Sigmoid colon (tissue), 7 donors: ENCODE results near the gene EIF4A2. TPM values are rescaled to one million over a fixed set of nuclear protein-coding genes. Genes with fewer than 3 reads are reported as not detected.

Experiments used
- polyA plus RNA-seq, 3 donors: library from polyadenylated mRNA; stranded (reverse); fragments of 200-250 nt; gene quantifications; one replicate each; pipeline ENCODE4 v1.2.3, GENCODE V29; 2013
- small RNA-seq, 3 donors: library from RNA; depleted of rRNA; stranded (forward); fragments of <200 nt; gene quantifications; one replicate each; pipeline ENCODE3, GENCODE V24; 2016
- total RNA-seq, 4 donors: library from RNA; depleted of rRNA; stranded (reverse); fragments of >200 nt; gene quantifications; one replicate each; pipeline ENCODE4 v1.1.0, GENCODE V29; 2016
- donor health status: healthy with polysubstance abuse.
- donor health status: Bipolar disorder and iron deficiency.
- donor health status: healthy.

EIF4A2 gene
- total and polyA plus RNA-seq, 7 donors: 305 to 1,010 (median 632) TPM

Small RNA genes lying within 50 kb of the gene (small RNA-seq; reads per million reads assigned to genes)
- gene RF00092 (0 reads per million in 3 donors), gene RNU6-1105P (0 reads per million in 3 donors), gene SNORA4 (0 reads per million in 3 donors), gene SNORA63 (0 reads per million in 3 donors), gene SNORA81 (0 reads per million in 3 donors), gene SNORD2 (0 reads per million in 3 donors)

Other genes starting within 250 kb of the EIF4A2 start
- gene CRYGS, start 239.2 kb upstream of the EIF4A2 start, total RNA-seq: 1 to 10 TPM; 1.5 to 5.0 (median 3.3) TPM
- gene CRYGS, start 239.2 kb upstream of the EIF4A2 start, polyA plus RNA-seq: 1 to 10 TPM in 1 of 3 donors, not detected in 2; 2.7 TPM
- 10 to 100 TPM in 3 of 4 donors, 1 to 10 TPM in 1; 9.7 to 14.3 (median 11.4) TPM for gene TBCCD1, start 216.2 kb upstream of the EIF4A2 start, total RNA-seq
- 1 to 10 TPM; 4.9 to 6.6 (median 6.3) TPM for gene TBCCD1, start 216.2 kb upstream of the EIF4A2 start, polyA plus RNA-seq
- gene DNAJB11, start 212.9 kb upstream of the EIF4A2 start, total RNA-seq: 10 to 100 TPM; 17.2 to 33.1 (median 26.2) TPM
- gene DNAJB11, start 212.9 kb upstream of the EIF4A2 start, polyA plus RNA-seq: 10 to 100 TPM; 10.8 to 73.3 (median 19.0) TPM
- not detected for gene AHSG, start 170.5 kb upstream of the EIF4A2 start, total RNA-seq
- under 1 TPM in 1 of 3 donors, not detected in 2; 0.04 TPM for gene AHSG, start 170.5 kb upstream of the EIF4A2 start, polyA plus RNA-seq
- not detected for gene FETUB, start 143.2 kb upstream of the EIF4A2 start, total RNA-seq
- gene FETUB, start 143.2 kb upstream of the EIF4A2 start, polyA plus RNA-seq: under 1 TPM in 1 of 3 donors, not detected in 2; 0.46 TPM
- not detected for gene HRG, start 117.6 kb upstream of the EIF4A2 start, total RNA-seq
- gene HRG, start 117.6 kb upstream of the EIF4A2 start, polyA plus RNA-seq: under 1 TPM in 1 of 3 donors, not detected in 2; 0.04 TPM
- gene KNG1, start 66.2 kb upstream of the EIF4A2 start, total RNA-seq: not detected
- gene KNG1, start 66.2 kb upstream of the EIF4A2 start, polyA plus RNA-seq: 1 to 10 TPM in 1 of 3 donors, under 1 TPM in 1, not detected in 1; 0.35 to 1.2 TPM
- gene RFC4, start 22.9 kb downstream of the EIF4A2 start, total RNA-seq: 10 to 100 TPM in 3 of 4 donors, 1 to 10 TPM in 1; 8.7 to 26.6 (median 18.5) TPM
- 10 to 100 TPM; 13.9 to 30.3 (median 14.4) TPM for gene RFC4, start 22.9 kb downstream of the EIF4A2 start, polyA plus RNA-seq
- gene ADIPOQ, start 59.1 kb downstream of the EIF4A2 start, total RNA-seq: 10 to 100 TPM in 1 of 4 donors, under 1 TPM in 3; 0.54 to 53.5 (median 0.83) TPM
- gene ADIPOQ, start 59.1 kb downstream of the EIF4A2 start, polyA plus RNA-seq: 10 to 100 TPM in 1 of 3 donors, 1 to 10 TPM in 1, not detected in 1; 1.8 to 25.3 TPM
- gene ST6GAL1, start 146.9 kb downstream of the EIF4A2 start, total RNA-seq: 10 to 100 TPM in 2 of 4 donors, 1 to 10 TPM in 2; 9.4 to 15.3 (median 11.2) TPM
- gene ST6GAL1, start 146.9 kb downstream of the EIF4A2 start, polyA plus RNA-seq: 10 to 100 TPM in 1 of 3 donors, 1 to 10 TPM in 2; 5.4 to 60.5 (median 6.5) TPM